DOHH2 (cell line): ENCODE measurements around the gene INF2.

Experiments
- H3F3A ChIP-seq: fragments of 200-600 bp; sonication (generic), shearing (Covaris generic); 2 replicates; pipeline ENCODE4 v1.6.0; 2016; ENCODE audit warnings: antibody characterized with exemption, mild to moderate bottlenecking; ENCODE audit not compliant: control insufficient read depth, insufficient read depth
- H3K27ac ChIP-seq: fragments of 200-600 bp; sonication (generic); 2 replicates; pipeline ENCODE4 v1.5.1; 2014; ENCODE audit warnings: low read depth, mild to moderate bottlenecking, low read length, moderate library complexity
- H3K27me3 ChIP-seq: fragments of 200-600 bp; sonication (generic); 2 replicates; pipeline ENCODE4 v1.6.1; 2014; ENCODE audit warnings: mild to moderate bottlenecking, low read length, mixed read lengths; ENCODE audit not compliant: control insufficient read depth
- H3K36me3 ChIP-seq: fragments of 200-600 bp; sonication (generic); 2 replicates; pipeline ENCODE4 v1.6.1; 2014; ENCODE audit warnings: mild to moderate bottlenecking, low read length, moderate library complexity, mixed read lengths; ENCODE audit not compliant: control insufficient read depth
- H3K4me1 ChIP-seq: fragments of 200-600 bp; sonication (generic); 2 replicates; pipeline ENCODE4 v1.6.1; 2014; ENCODE audit warnings: mild to moderate bottlenecking, low read length, mixed read lengths; ENCODE audit not compliant: control insufficient read depth
- H3K4me2 ChIP-seq: fragments of 200-600 bp; sonication (generic); 2 replicates; pipeline ENCODE4 v1.6.0; 2014; ENCODE audit warnings: mild to moderate bottlenecking, low read length, moderate library complexity
- H3K4me3 ChIP-seq: fragments of 200-600 bp; sonication (generic); 2 replicates; pipeline ENCODE4 v1.5.1; 2014; ENCODE audit warnings: mild to moderate bottlenecking, low read length, mixed read lengths
- H3K79me2 ChIP-seq: fragments of 200-600 bp; sonication (generic); 2 replicates; pipeline ENCODE4 v1.6.1; 2014; ENCODE audit warnings: mild to moderate bottlenecking, low read length, mixed read lengths; ENCODE audit not compliant: control insufficient read depth
- H3K9me2 ChIP-seq: fragments of 200-600 bp; sonication (generic); replicated peaks from 2 replicates; pipeline ENCODE4 v1.6.1; 2014; ENCODE audit warnings: mild to moderate bottlenecking, low read length, mixed read lengths; ENCODE audit not compliant: control insufficient read depth
- H3K9me3 ChIP-seq: fragments of 200-600 bp; sonication (generic); 2 replicates; pipeline ENCODE4 v1.6.1; 2014; ENCODE audit warnings: antibody characterized with exemption, low read length, mixed read lengths; ENCODE audit not compliant: control insufficient read depth, insufficient read depth
- H4K20me1 ChIP-seq: fragments of 200-600 bp; sonication (generic); 2 replicates; pipeline ENCODE4 v1.6.0; 2014; ENCODE audit warnings: low read depth, mild to moderate bottlenecking, antibody characterized with exemption, low read length, moderate library complexity; ENCODE audit not compliant: control insufficient read depth, insufficient read depth
- EZH2phosphoT487 ChIP-seq: fragments of 200-600 bp; sonication (generic); IDR thresholded peaks from 2 replicates; pipeline ENCODE4 v1.6.1; 2017; ENCODE audit warnings: borderline replicate concordance, mild to moderate bottlenecking, antibody characterized with exemption, low read length, moderate library complexity, mixed read lengths
- TF ChIP-seq, protein P1 (sequence below): fragments of 200-600 bp; sonication (generic); IDR thresholded peaks from one replicate; pipeline ENCODE4 v1.5.1; 2014; ENCODE audit warnings: antibody characterized with exemption, mild to moderate bottlenecking, low read depth, low read length; ENCODE audit not compliant: poor library complexity, severe bottlenecking

Gene INF2

DNA sequence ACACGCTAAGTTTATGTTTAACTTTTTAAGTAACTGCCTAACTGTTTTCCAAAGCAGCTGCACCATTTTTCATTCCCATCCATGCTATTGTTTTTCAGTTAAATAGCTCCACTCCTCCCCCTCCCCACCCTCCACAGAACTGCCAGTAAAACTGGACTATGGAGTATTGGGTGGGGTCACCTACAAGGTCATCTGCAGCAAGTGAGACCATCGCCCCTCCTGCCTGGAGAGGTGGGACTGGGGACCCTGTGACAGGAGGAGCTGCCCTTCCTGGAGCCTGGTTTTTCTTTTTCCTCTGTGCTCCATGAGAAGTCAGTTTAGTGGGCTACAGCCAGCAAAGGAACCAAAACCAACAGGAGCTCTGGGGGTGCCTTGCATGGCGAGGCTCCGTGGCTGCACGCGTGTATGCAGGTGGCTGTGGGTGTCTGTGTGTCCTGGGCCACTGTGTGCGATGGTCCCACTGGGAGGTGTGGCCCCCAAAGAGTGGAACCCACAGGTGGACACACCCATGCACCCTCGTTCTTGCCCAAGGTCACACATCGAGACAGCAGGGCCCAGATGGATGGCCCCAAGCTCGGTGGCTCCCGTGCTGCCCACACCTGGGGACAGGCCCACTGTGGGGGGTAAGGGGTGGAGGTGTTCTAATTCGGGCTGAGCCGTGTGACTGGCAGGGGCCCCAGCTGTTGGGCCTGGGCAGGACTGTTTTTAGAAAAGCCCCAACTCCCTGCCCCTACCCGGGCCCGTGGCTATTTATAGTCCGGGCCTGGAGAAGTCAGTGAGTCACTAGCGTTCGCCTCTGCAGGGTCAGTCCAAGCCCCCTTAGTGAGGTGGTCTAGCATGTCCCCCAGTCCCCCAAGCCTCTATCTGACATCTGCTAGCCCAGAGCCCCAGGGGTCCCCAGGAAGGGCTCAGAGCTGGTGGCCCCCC lies 32.4 kb downstream of the INF2 start:
- H3K36me3 ChIP-seq: no peaks in the 10 kb centered on the region
- H3K4me1 ChIP-seq: peaks cover 11% of the 10 kb centered on the region
- H3K79me2 ChIP-seq: no peaks in the 10 kb centered on the region
- no peak overlapping the region for H3K4me2 ChIP-seq
- H3F3A ChIP-seq: no peaks in the 10 kb centered on the region
- no peak overlapping the region for H3K4me3 ChIP-seq
- peaks cover 15% of the 10 kb centered on the region for H3K27me3 ChIP-seq
- H3K27ac ChIP-seq: no peak overlapping the region
- H3K9me2 ChIP-seq: no peaks in the 10 kb centered on the region
- no peaks in the 10 kb centered on the region for H3K9me3 ChIP-seq
- no peaks in the 10 kb centered on the region for H4K20me1 ChIP-seq
- no peak for TF ChIP-seq EZH2phosphoT487
- TF ChIP-seq, protein P1, sequence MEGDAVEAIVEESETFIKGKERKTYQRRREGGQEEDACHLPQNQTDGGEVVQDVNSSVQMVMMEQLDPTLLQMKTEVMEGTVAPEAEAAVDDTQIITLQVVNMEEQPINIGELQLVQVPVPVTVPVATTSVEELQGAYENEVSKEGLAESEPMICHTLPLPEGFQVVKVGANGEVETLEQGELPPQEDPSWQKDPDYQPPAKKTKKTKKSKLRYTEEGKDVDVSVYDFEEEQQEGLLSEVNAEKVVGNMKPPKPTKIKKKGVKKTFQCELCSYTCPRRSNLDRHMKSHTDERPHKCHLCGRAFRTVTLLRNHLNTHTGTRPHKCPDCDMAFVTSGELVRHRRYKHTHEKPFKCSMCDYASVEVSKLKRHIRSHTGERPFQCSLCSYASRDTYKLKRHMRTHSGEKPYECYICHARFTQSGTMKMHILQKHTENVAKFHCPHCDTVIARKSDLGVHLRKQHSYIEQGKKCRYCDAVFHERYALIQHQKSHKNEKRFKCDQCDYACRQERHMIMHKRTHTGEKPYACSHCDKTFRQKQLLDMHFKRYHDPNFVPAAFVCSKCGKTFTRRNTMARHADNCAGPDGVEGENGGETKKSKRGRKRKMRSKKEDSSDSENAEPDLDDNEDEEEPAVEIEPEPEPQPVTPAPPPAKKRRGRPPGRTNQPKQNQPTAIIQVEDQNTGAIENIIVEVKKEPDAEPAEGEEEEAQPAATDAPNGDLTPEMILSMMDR: no peak

DNA sequence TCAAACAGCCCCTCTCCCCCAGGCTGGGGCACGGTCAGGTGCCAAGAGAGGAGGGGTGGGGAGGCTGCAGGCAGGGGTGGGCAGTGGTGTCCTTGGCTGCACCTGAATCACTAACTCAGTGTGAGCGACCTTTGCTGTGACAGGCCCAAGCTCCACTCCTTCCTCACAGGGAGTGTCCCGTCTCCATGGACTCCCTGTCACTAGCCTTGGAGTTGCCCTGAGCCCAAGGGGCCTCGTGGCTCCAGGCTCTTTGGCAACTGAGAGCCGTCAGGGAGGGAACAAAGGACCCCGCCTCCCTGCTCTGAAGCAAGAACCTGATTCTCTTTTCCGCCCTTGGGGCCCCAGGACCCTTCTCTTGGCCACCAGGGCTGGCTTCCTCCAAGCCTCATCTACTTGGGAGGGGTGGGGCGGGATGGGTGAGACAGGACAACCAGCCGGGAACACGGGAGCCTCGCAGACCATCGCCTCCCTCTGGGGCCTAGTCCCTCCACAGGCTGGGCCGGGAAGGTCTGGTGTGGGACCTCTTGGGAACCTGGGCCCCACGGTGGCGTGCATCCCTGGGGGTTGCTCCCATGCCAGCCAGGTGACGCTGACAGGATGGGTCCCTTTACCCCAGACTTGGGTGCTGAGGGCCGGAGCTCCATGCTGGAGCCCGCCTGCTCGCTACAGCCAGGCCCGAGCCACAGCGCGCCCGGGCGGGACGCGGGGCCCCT lies 33.7 kb downstream of the INF2 start:
- H3K9me3 ChIP-seq: no peaks in the 10 kb centered on the region
- no peaks in the 10 kb centered on the region for H3K9me2 ChIP-seq
- H4K20me1 ChIP-seq: no peaks in the 10 kb centered on the region
- H3K36me3 ChIP-seq: no peaks in the 10 kb centered on the region
- H3K79me2 ChIP-seq: no peaks in the 10 kb centered on the region
- H3K27me3 ChIP-seq: peaks cover 15% of the 10 kb centered on the region
- H3K4me2 ChIP-seq: peak overlapping the region; percentile 74; the same call in 1 of the 2 replicates
- H3K4me3 ChIP-seq: no peak overlapping the region
- peaks cover 11% of the 10 kb centered on the region for H3K4me1 ChIP-seq
- no peak overlapping the region for H3K27ac ChIP-seq
- H3F3A ChIP-seq: no peaks in the 10 kb centered on the region
- no peak for TF ChIP-seq EZH2phosphoT487
- TF ChIP-seq, protein P1: no peak

DNA sequence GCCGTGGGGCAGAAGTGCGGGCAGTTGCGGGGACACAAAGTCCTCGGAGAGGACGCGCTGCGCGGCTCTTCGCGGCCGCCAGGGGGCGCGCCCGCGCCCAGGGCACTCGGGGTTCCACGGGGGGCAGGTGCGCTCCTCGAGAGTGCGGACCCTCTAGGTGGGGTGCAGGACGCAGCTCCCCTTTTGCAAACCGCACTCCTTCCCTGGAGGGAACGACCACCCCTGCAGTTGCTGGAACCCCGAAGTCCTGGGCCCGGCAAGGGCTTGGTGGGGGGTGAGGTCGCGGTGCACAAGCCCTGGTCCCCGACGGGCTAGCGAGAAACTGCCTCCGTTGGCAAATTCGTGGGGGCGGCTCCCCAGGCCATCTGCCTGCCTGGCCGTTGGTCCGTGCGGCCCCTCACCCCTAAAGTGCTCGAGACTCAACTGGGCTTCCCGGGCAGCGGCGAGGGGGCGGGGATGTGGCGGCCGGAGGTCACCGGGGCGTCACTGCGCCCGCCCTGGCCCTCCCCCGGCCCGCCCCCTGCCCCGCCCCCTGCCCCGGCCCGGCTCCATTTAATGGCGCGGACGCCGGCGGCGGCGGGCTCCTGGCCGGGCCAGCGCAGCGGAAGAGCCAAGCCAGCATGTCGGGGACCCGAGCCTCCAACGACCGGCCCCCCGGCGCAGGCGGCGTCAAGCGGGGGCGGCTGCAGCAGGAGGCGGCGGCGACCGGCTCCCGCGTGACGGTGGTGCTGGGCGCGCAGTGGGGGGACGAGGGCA lies 34.4 kb downstream of the INF2 start, which contains the start of gene ADSS1:
Gene ADSS1, plus strand, starts transcription at position 579 of the 756 bp plus-strand sequence. Its CDS starts 42 bp downstream, at position 621.
- H3K4me3 ChIP-seq: peak within 1 kb of the TSS; percentile 76
- peaks cover 11% of the 10 kb centered on the region for H3K4me1 ChIP-seq
- no peak within 1 kb of the TSS for H3K27ac ChIP-seq
- no peaks in the 10 kb centered on the region for H4K20me1 ChIP-seq
- H3K27me3 ChIP-seq: peaks cover 15% of the 10 kb centered on the region
- H3K79me2 ChIP-seq: no peaks in the 10 kb centered on the region
- peak within 1 kb of the TSS; percentile 74 for H3K4me2 ChIP-seq
- no peaks in the 10 kb centered on the region for H3F3A ChIP-seq
- no peaks in the 10 kb centered on the region for H3K9me2 ChIP-seq
- TF ChIP-seq, protein P1: peak; percentile 96
- TF ChIP-seq EZH2phosphoT487: no peak
- no peaks in the 10 kb centered on the region for H3K36me3 ChIP-seq
- no peaks in the 10 kb centered on the region for H3K9me3 ChIP-seq
